CD4-positive, CD25-positive, alpha-beta regulatory T cell (primary cell): ENCODE data around the gene ZSWIM4. TPM values are rescaled to one million over a fixed set of nuclear protein-coding genes. Genes with fewer than 3 reads are reported as not detected.
A peak's percentile ranks its signal among the peaks of the same experiment; 100 is the strongest.

Experiments
- ATAC-seq, 2 donors: fragments of 150-1000 bp; cut with Tn5 transposase; one replicate each; pipeline ENCODE4 v1.10.0; 2021; ENCODE audit warnings: low read depth in 2 of 2, moderate number of reproducible peaks in 2 of 2, moderate library complexity in 1 of 2
- DNase-seq, 3 donors: peaks; one replicate each; pipeline versions ENCODE4 v3.0.0 to v3.0.0-alpha.2; 2012 to 2022; ENCODE audit warnings: mixed read lengths in 1 of 3
- H3K27ac ChIP-seq: one replicate; pipeline ENCODE4 v1.7.0; 2013; ENCODE audit warnings: mild to moderate bottlenecking, low read length; ENCODE audit not compliant: insufficient read depth, poor library complexity, severe bottlenecking
- H3K27me3 ChIP-seq: one replicate; pipeline ENCODE4 v1.7.0; 2013; ENCODE audit warnings: low read length; ENCODE audit not compliant: control insufficient read depth, insufficient read depth
- H3K36me3 ChIP-seq: one replicate; pipeline ENCODE4 v1.7.0; 2013; ENCODE audit warnings: mild to moderate bottlenecking, low read length, moderate library complexity; ENCODE audit not compliant: control insufficient read depth, insufficient read depth
- H3K4me1 ChIP-seq: 2 replicates; pipeline ENCODE4 v1.7.0; 2013; ENCODE audit warnings: mild to moderate bottlenecking, low read length; ENCODE audit not compliant: insufficient read depth, control insufficient read depth, poor library complexity, severe bottlenecking
- H3K4me3 ChIP-seq: one replicate; pipeline ENCODE4 v1.7.0; 2013; ENCODE audit warnings: low read depth, mild to moderate bottlenecking, low read length, moderate library complexity
- H3K9me3 ChIP-seq, 2 experiments: 1 replicate in 1 of 2; 2 replicates in 1 of 2; pipeline ENCODE4 v1.7.0; 2013; ENCODE audit warnings: low read length in 2 of 2, mild to moderate bottlenecking in 1 of 2, moderate library complexity in 1 of 2; ENCODE audit not compliant: control insufficient read depth in 2 of 2
- H3K27ac Mint-ChIP-seq, 3 donors: one replicate each; pipeline ENCODE4 v1.8.0; 2020 to 2022; ENCODE audit warnings: mild to moderate bottlenecking in 3 of 3, mixed read lengths in 3 of 3, moderate library complexity in 2 of 3
- H3K27me3 Mint-ChIP-seq: one replicate; pipeline ENCODE4 v1.8.0; 2022; ENCODE audit warnings: mild to moderate bottlenecking, mixed read lengths
- H3K36me3 Mint-ChIP-seq: one replicate; pipeline ENCODE4 v1.8.0; 2020; ENCODE audit warnings: mixed read lengths
- H3K4me1 Mint-ChIP-seq, 4 donors: one replicate each; pipeline ENCODE4 v1.8.0; 2020 to 2022; ENCODE audit warnings: mixed read lengths in 4 of 4, mild to moderate bottlenecking in 1 of 4
- H3K4me3 Mint-ChIP-seq, 4 donors: one replicate each; pipeline ENCODE4 v1.8.0; 2020 to 2022; ENCODE audit warnings: mild to moderate bottlenecking in 4 of 4, mixed read lengths in 4 of 4, moderate library complexity in 3 of 4
- H3K9me3 Mint-ChIP-seq, 7 donors: one replicate each; pipeline ENCODE4 v1.8.0; 2020 to 2022; ENCODE audit warnings: mixed read lengths in 7 of 7, mild to moderate bottlenecking in 3 of 7, moderate library complexity in 2 of 7
- polyA plus RNA-seq, 4 donors: library from polyadenylated mRNA; unstranded; fragments of 300-500 nt; fragmentation: Illumina TruSeq; gene quantifications; one replicate each; pipeline ENCODE4 v1.2.3, GENCODE V29; 2021
- total RNA-seq: library from RNA; stranded (reverse); gene quantifications from one replicate; pipeline ENCODE4 v1.2.3, GENCODE V29; 2022

The ZSWIM4 gene
- total and polyA plus RNA-seq, 5 donors from 2014 or later, result 0.46 to 4.5 (median 0.58) TPM

- Histone ChIP-seq H3K27ac (no peak overlapping the region), H3K27me3 (no peaks in the 10 kb centered on the region), H3K4me1 (peaks cover under 1% of the 10 kb centered on the region), H3K36me3 (peaks cover 50% of the 10 kb centered on the region), H3K9me3 (no peaks in the 10 kb centered on the region), H3K4me3 (no peak overlapping the region)
- peak overlapping the region in 1 of 4 donors; percentile 58 for H3K4me3 Mint-ChIP-seq
- no peak overlapping the region for H3K27ac Mint-ChIP-seq
- H3K9me3 Mint-ChIP-seq, result no peaks in the 10 kb centered on the region
- peaks cover under 1 to 9% (median 4%) of the 10 kb centered on the region in 4 donors for H3K4me1 Mint-ChIP-seq
- DNase-seq (no peak), ATAC-seq (no peak)
- H3K27me3 Mint-ChIP-seq, result no peaks in the 10 kb centered on the region
- peaks cover 25% of the 10 kb centered on the region for H3K36me3 Mint-ChIP-seq
These were observed 36.4 kb upstream of the ZSWIM4 start for GRCh38 chr19:13758795-13759194.

DNA sequence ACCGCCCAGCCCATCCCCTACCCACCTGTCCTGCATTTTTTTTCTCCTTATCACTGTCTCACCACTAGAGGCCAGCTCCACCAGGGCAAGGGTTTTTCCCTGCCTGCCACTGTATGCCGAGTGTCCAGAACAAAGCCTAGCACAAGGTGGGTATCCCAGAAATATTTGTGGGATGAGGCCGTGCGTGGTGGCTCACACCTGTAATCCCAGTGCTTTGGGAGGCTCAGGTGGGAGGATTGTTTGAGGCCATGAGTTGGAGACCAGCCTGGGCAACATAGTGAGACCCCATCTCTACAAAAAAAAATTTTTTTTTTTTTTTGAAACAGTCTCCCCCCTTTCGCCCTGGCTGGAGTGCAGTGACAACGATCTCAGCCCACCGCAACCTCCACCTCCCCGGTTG lies 33.8 kb upstream of the ZSWIM4 start:
- H3K4me3 Mint-ChIP-seq, result peak overlapping the region in 1 of 4 donors; percentile 19

GRCh38 chr19:13762635-13763235 lies 32.5 kb upstream of the ZSWIM4 start:
- no peaks in the 10 kb centered on the region for H3K27me3 Mint-ChIP-seq
- Histone ChIP-seq H3K4me1 (peaks cover 20% of the 10 kb centered on the region), H3K36me3 (peaks cover 20% of the 10 kb centered on the region), H3K27ac (no peak overlapping the region), H3K4me3 (no peak overlapping the region), H3K9me3 (no peaks in the 10 kb centered on the region), H3K27me3 (no peaks in the 10 kb centered on the region)
- peak overlapping the region in 2 of 4 donors; percentile 48 to 64 for H3K4me3 Mint-ChIP-seq
- no peak overlapping the region for H3K27ac Mint-ChIP-seq
- DNase-seq, result no peak
- H3K4me1 Mint-ChIP-seq, result peaks cover 4 to 28% (median 15%) of the 10 kb centered on the region in 4 donors
- no peak for ATAC-seq
- no peaks in the 10 kb centered on the region for H3K9me3 Mint-ChIP-seq
- peaks cover 13% of the 10 kb centered on the region for H3K36me3 Mint-ChIP-seq

More for the DNA sequence above, 33.8 kb upstream of the ZSWIM4 start:
- no peaks in the 10 kb centered on the region for H3K27me3 Mint-ChIP-seq
- Histone ChIP-seq H3K4me3 (no peak overlapping the region), H3K4me1 (peaks cover 20% of the 10 kb centered on the region), H3K27me3 (no peaks in the 10 kb centered on the region), H3K27ac (no peak overlapping the region), H3K9me3 (no peaks in the 10 kb centered on the region), H3K36me3 (peaks cover 30% of the 10 kb centered on the region)
- DNase-seq (no peak), ATAC-seq (no peak)
- no peaks in the 10 kb centered on the region for H3K9me3 Mint-ChIP-seq
- peak overlapping the region in 1 of 3 donors; percentile 20 for H3K27ac Mint-ChIP-seq
- H3K36me3 Mint-ChIP-seq, result peaks cover 16% of the 10 kb centered on the region
- peaks cover 4 to 26% (median 14%) of the 10 kb centered on the region in 4 donors for H3K4me1 Mint-ChIP-seq

GRCh38 chr19:13763265-13763664 lies 32.0 kb upstream of the ZSWIM4 start:
- Histone ChIP-seq H3K9me3 (no peaks in the 10 kb centered on the region), H3K36me3 (peaks cover 15% of the 10 kb centered on the region), H3K27ac (no peak overlapping the region), H3K4me3 (no peak overlapping the region), H3K4me1 (peaks cover 20% of the 10 kb centered on the region), H3K27me3 (no peaks in the 10 kb centered on the region)
- Mint-ChIP-seq H3K4me1 (peaks cover 3 to 28% (median 15%) of the 10 kb centered on the region in 4 donors), H3K27me3 (no peaks in the 10 kb centered on the region), H3K36me3 (peaks cover 9% of the 10 kb centered on the region), H3K4me3 (peak overlapping the region; percentile 38 to 86 (median 66)), H3K27ac (no peak overlapping the region), H3K9me3 (no peaks in the 10 kb centered on the region)
- no peak for ATAC-seq
- no peak for DNase-seq

DNA sequence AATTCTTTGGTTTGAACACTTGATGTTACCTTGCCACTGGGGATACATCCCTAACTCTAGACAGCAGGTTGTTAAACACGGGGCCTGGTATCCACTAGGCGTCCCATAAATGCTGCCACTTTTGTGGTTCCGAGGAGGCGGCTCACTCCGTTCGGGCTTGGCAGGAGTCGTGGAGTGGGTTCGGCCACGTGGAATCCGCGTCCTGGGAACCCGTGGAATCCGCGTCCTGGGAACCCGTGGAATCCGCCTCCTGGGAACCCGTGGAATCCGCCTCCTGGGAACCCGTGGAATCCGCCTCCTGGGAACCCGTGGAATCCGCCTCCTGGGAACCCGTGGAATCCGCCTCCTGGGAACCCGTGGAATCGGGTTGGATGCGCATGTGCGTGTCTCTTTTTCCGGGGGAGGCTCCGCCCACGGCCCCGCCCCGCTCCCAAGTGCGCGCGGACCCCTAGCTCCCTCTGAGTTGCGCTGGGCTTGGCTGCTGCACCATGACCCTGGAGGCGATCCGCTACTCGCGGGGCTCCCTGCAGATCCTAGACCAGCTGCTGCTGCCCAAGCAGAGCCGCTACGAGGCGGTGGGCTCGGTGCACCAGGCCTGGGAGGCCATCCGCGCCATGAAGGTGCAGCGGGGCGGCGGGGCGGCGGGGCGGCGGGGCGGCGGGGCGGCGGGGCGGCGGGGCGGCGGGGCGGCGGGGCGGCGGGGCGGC lies 31.0 kb upstream of the ZSWIM4 start, which contains the start of gene MRI1:
Gene MRI1, plus strand, starts transcription at position 422 of the 707 bp plus-strand sequence. Its CDS starts 67 bp downstream, at position 489.
- Histone ChIP-seq H3K9me3 (no peaks in the 10 kb centered on the region), H3K27ac (peak within 1 kb of the TSS; percentile 47), H3K4me1 (peaks cover 20% of the 10 kb centered on the region), H3K36me3 (peaks cover 16% of the 10 kb centered on the region), H3K4me3 (peak within 1 kb of the TSS; percentile 71), H3K27me3 (no peaks in the 10 kb centered on the region)
- ATAC-seq (peak; percentile 66 to 70), DNase-seq (peak; percentile 53 to 65 (median 65))
- peaks cover 0 to 28% (median 15%) of the 10 kb centered on the region in 4 donors for H3K4me1 Mint-ChIP-seq
- H3K36me3 Mint-ChIP-seq, result peaks cover 6% of the 10 kb centered on the region
- H3K9me3 Mint-ChIP-seq, result no peaks in the 10 kb centered on the region
- peak within 1 kb of the TSS; percentile 91 to 94 (median 93) for H3K4me3 Mint-ChIP-seq
- no peaks in the 10 kb centered on the region for H3K27me3 Mint-ChIP-seq
- peak within 1 kb of the TSS; percentile 94 to 96 (median 94) for H3K27ac Mint-ChIP-seq

GRCh38 chr19:13764821-13765394 lies 30.3 kb upstream of the ZSWIM4 start:
- peak overlapping the region; percentile 91 to 94 (median 93) for H3K4me3 Mint-ChIP-seq
- H3K4me1 ChIP-seq, result peaks cover 20% of the 10 kb centered on the region
- no peaks in the 10 kb centered on the region for H3K27me3 ChIP-seq
- H3K9me3 ChIP-seq, result no peaks in the 10 kb centered on the region
- peak in 2 of 3 donors; percentile 30 to 55 for DNase-seq
- ATAC-seq, result peak; percentile 61 to 62
- H3K36me3 ChIP-seq, result peaks cover 21% of the 10 kb centered on the region
- peaks cover 0 to 28% (median 15%) of the 10 kb centered on the region in 4 donors for H3K4me1 Mint-ChIP-seq
- H3K9me3 Mint-ChIP-seq, result no peaks in the 10 kb centered on the region
- peaks cover 6% of the 10 kb centered on the region for H3K36me3 Mint-ChIP-seq
- H3K27ac Mint-ChIP-seq, result peak overlapping the region; percentile 94 to 96 (median 94)
- peak overlapping the region; percentile 61 for H3K4me3 ChIP-seq
- H3K27me3 Mint-ChIP-seq, result no peaks in the 10 kb centered on the region
- H3K27ac ChIP-seq, result peak overlapping the region; percentile 41

GRCh38 chr19:13765395-13766094 lies 29.7 kb upstream of the ZSWIM4 start:
- Mint-ChIP-seq H3K4me1 (peaks cover 0 to 28% (median 15%) of the 10 kb centered on the region in 4 donors), H3K36me3 (peaks cover 6% of the 10 kb centered on the region), H3K9me3 (no peaks in the 10 kb centered on the region), H3K27me3 (no peaks in the 10 kb centered on the region), H3K4me3 (peak overlapping the region; percentile 91 to 94 (median 93)), H3K27ac (peak overlapping the region; percentile 94 to 96 (median 94))
- H3K4me1 ChIP-seq, result peaks cover 20% of the 10 kb centered on the region
- H3K36me3 ChIP-seq, result peaks cover 21% of the 10 kb centered on the region
- no peaks in the 10 kb centered on the region for H3K27me3 ChIP-seq
- ATAC-seq (no peak), DNase-seq (no peak)
- peak overlapping the region; percentile 61 for H3K4me3 ChIP-seq
- no peaks in the 10 kb centered on the region for H3K9me3 ChIP-seq
- H3K27ac ChIP-seq, result peak overlapping the region; percentile 41
